SK-N-SH (cell line): Measurements from ENCODE around the gene PEDS1. TPM values are rescaled to one million over a fixed set of nuclear protein-coding genes. Genes with fewer than 3 reads are reported as not detected.

Experiments
- CTCF ChIA-PET: fragments of 300-600, 350-600 bp; formaldehyde crosslinking; extraction: SDS; loops from one replicate; lab custom pipeline; 2021; lab: Yijun Ruan, JAX
- POLR2A ChIA-PET: fragments of 350-600 bp; sonication (Branson Sonifier 250); formaldehyde crosslinking; extraction: SDS; loops from one replicate; lab custom pipeline; 2020; ENCODE audit warnings: antibody characterized with exemption, inconsistent platforms; lab: Yijun Ruan, JAX
- DNase-seq: peaks from one replicate; pipeline ENCODE4 v3.0.0; 2012
- H2AFZ ChIP-seq: fragments of 200-600 bp; sonication (generic); 2 replicates; pipeline ENCODE4 v1.8.1; 2016; ENCODE audit warnings: antibody characterized with exemption, mild to moderate bottlenecking, low read depth
- H3F3A ChIP-seq: fragments of 200-600 bp; sonication (generic); replicated peaks from 2 replicates; pipeline ENCODE3; 2016; ENCODE audit warnings: antibody characterized with exemption, mild to moderate bottlenecking; ENCODE audit not compliant: insufficient read depth
- H3K27ac ChIP-seq, 2 experiments: fragments of 200-500 bp in 1 of 2; fragments of 200-600 bp in 1 of 2; sonication (Bioruptor generic) in 1 of 2; sonication (generic), shearing (Covaris generic) in 1 of 2; 2 replicates each; pipeline versions ENCODE4 v1.5.1 to v1.6.1; 2014 to 2016; ENCODE audit warnings: low read depth in 2 of 2, inconsistent platforms in 1 of 2, low read length in 1 of 2, mild to moderate bottlenecking in 1 of 2, mixed read lengths in 1 of 2
- H3K27me3 ChIP-seq: fragments of 200-600 bp; sonication (generic), shearing (Covaris generic); 2 replicates; pipeline ENCODE4 v1.6.1; 2016; ENCODE audit warnings: mixed run types; ENCODE audit not compliant: insufficient read depth
- H3K36me3 ChIP-seq, 2 experiments: fragments of 200-500 bp in 1 of 2; fragments of 200-600 bp in 1 of 2; sonication (Bioruptor generic) in 1 of 2; sonication (generic) in 1 of 2; replicated peaks in 1 of 2; 2 replicates each; pipeline versions ENCODE3 to v1.5.1; 2014 to 2016; ENCODE audit warnings: low read length in 1 of 2, mild to moderate bottlenecking in 1 of 2; ENCODE audit not compliant: insufficient read depth in 2 of 2, control insufficient read depth in 1 of 2
- H3K4me1 ChIP-seq, 2 experiments: fragments of 200-500 bp in 1 of 2; fragments of 200-600 bp in 1 of 2; sonication (Bioruptor generic) in 1 of 2; sonication (generic), shearing (Covaris generic) in 1 of 2; 2 replicates each; pipeline versions ENCODE4 v1.5.1 to v1.6.1; 2014 to 2016; ENCODE audit warnings: low read depth in 1 of 2, low read length in 1 of 2, mixed run types in 1 of 2; ENCODE audit not compliant: insufficient read depth in 2 of 2, control insufficient read depth in 1 of 2
- H3K4me2 ChIP-seq: fragments of 200-600 bp; sonication (generic), shearing (Covaris generic); 2 replicates; pipeline ENCODE4 v1.6.1; 2017; ENCODE audit warnings: mixed run types
- H3K4me3 ChIP-seq, 2 experiments: fragments of 200-500 bp in 1 of 2; fragments of 200-600 bp in 1 of 2; sonication (Bioruptor generic) in 1 of 2; sonication (generic), shearing (Covaris generic) in 1 of 2; 2 replicates each; pipeline versions ENCODE4 v1.5.1 to v1.8.1; 2014 to 2016; ENCODE audit warnings: low read depth in 2 of 2, inconsistent platforms in 1 of 2, low read length in 1 of 2, mild to moderate bottlenecking in 1 of 2, mixed read lengths in 1 of 2, moderate library complexity in 1 of 2
- H3K79me2 ChIP-seq: fragments of 200-600 bp; sonication (generic); 2 replicates; pipeline ENCODE4 v1.8.1; 2017; ENCODE audit warnings: mild to moderate bottlenecking; ENCODE audit not compliant: insufficient read depth
- H3K9ac ChIP-seq: fragments of 200-600 bp; sonication (generic); 2 replicates; pipeline ENCODE4 v1.6.1; 2017; ENCODE audit warnings: mixed run types
- H3K9me2 ChIP-seq: fragments of 200-600 bp; sonication (generic); 2 replicates; pipeline ENCODE4 v1.6.1; 2017; ENCODE audit warnings: mixed run types
- H3K9me3 ChIP-seq: fragments of 200-600 bp; sonication (generic); 2 replicates; pipeline ENCODE4 v1.6.1; 2017; ENCODE audit warnings: mixed run types, mild to moderate bottlenecking, moderate library complexity
- H4K20me1 ChIP-seq: fragments of 200-600 bp; sonication (generic); 2 replicates; pipeline ENCODE4 v1.6.1; 2017; ENCODE audit warnings: mild to moderate bottlenecking, mixed run types; ENCODE audit not compliant: insufficient read depth
- EZH2phosphoT487 ChIP-seq: fragments of 200-600 bp; sonication (generic); IDR thresholded peaks from 2 replicates; pipeline ENCODE4 v1.6.1; 2017; ENCODE audit warnings: low read depth, mixed run types, mild to moderate bottlenecking, antibody characterized with exemption, moderate library complexity, borderline replicate concordance
- GABPA ChIP-seq: IDR thresholded peaks from 2 replicates; pipeline ENCODE4 v1.4.0; 2012; ENCODE audit warnings: low read depth, mild to moderate bottlenecking
- IRF3 ChIP-seq: fragments of 150-350 bp; IDR thresholded peaks from 2 replicates; pipeline ENCODE4 v1.6.1; 2016; ENCODE audit warnings: mild to moderate bottlenecking, low read depth, low read length
- JUND ChIP-seq: IDR thresholded peaks from 2 replicates; pipeline ENCODE4 v1.4.0; 2012
- REST ChIP-seq: IDR thresholded peaks from 2 replicates; pipeline ENCODE4 v1.6.1; 2012; ENCODE audit warnings: mild to moderate bottlenecking, low read depth, low read length, moderate library complexity
- RXRA ChIP-seq: IDR thresholded peaks from 2 replicates; pipeline ENCODE4 v1.4.0; 2012; ENCODE audit warnings: low read depth, mild to moderate bottlenecking, borderline replicate concordance
- USF2 ChIP-seq: fragments of 150-350 bp; IDR thresholded peaks from 2 replicates; pipeline ENCODE4 v1.6.1; 2017; ENCODE audit warnings: antibody characterized with exemption, low read length, low read depth, borderline replicate concordance
- YY1 ChIP-seq: IDR thresholded peaks from 2 replicates; pipeline ENCODE4 v1.4.0; 2012; ENCODE audit warnings: low read depth, mild to moderate bottlenecking
- WGBS: methylation state at CpG from one replicate; pipeline ENCODE4 v1.1.6; 2017; ENCODE audit warnings: low lambda C conversion rate; 5-methylcytosine and 5-hydroxymethylcytosine counted together
- polyA plus RNA-seq, 3 experiments: library from polyadenylated mRNA; depleted of rRNA; stranded (reverse); fragments of >200 nt; gene quantifications; 2 replicates each; pipeline ENCODE4 v1.2.3, GENCODE V29; 2012

The PEDS1 gene
- polyA plus RNA-seq, 1 of the 3 experiments (the other 2 are of a cell fraction), result 18.3 TPM

- no peak for TF ChIP-seq YY1
These were observed 42.2 kb downstream of the PEDS1 start (continued) for GRCh38 chr20:50111120-50111828.

GRCh38 chr20:50110141-50111047 is 43.1 kb downstream of the PEDS1 start:
- H3K36me3 ChIP-seq, result peaks cover 4 to 15% of the 10 kb centered on the region in 2 experiments
- no peaks in the 10 kb centered on the region for H3K27me3 ChIP-seq
- CTCF ChIA-PET, result interaction anchor here (1.0 to 7.9 kb wide), 11 partner anchors 7 to 224 kb away, joined by 3 to 48 read pairs (median 4); no protein-coding TSS in a partner anchor
- DNase-seq, result no peak
- H2AFZ ChIP-seq, result no peak overlapping the region
- no peaks in the 10 kb centered on the region for H3K9me2 ChIP-seq
- H3K4me1 ChIP-seq, result peaks cover 45 to 47% of the 10 kb centered on the region in 2 experiments; a peak in 3 of 4 replicates
- peaks cover 100% of the 10 kb centered on the region for H3K79me2 ChIP-seq
- TF ChIP-seq JUND, result no peak
- no peak for TF ChIP-seq IRF3
- TF ChIP-seq REST, result no peak
- TF ChIP-seq EZH2phosphoT487, result no peak
- no peak for TF ChIP-seq GABPA
- TF ChIP-seq RXRA, result no peak
- no peak for TF ChIP-seq USF2
- H3K4me3 ChIP-seq, result peak overlapping the region in 1 of 2 experiments; percentile 83; a peak in 1 of 4 replicates
- H3K9me3 ChIP-seq, result no peaks in the 10 kb centered on the region
- H3K9ac ChIP-seq, result peak overlapping the region; percentile 95; the same call in 1 of the 2 replicates
- POLR2A ChIA-PET, result interaction anchor here (0.6 kb wide), 1 partner anchor 355 kb away, joined by 3 read pairs; no protein-coding TSS in a partner anchor
- H3K27ac ChIP-seq, result peak overlapping the region; percentile 66 to 91
- peak overlapping the region; percentile 90 for H3K4me2 ChIP-seq
- 76% methylated on average over 3 of the region's 4 CpGs for WGBS
- peaks cover 21% of the 10 kb centered on the region for H3F3A ChIP-seq
- peaks cover 66% of the 10 kb centered on the region for H4K20me1 ChIP-seq
